ES-I3 (cell line): Measurements from ENCODE around the gene DDX10.
"Not testable (repeated sequence)": the region's sequence is repeated elsewhere in the genome, so short reads cannot be mapped to it uniquely, and the experiment has no call there.

Source experiments
- H3K36me3 ChIP-seq: 2 replicates; pipeline ENCODE4 v1.6.1; 2013; ENCODE audit warnings: mild to moderate bottlenecking, low read length, control low read depth, moderate library complexity; ENCODE audit not compliant: insufficient read depth
- H3K4me1 ChIP-seq: 2 replicates; pipeline ENCODE4 v1.6.1; 2013; ENCODE audit warnings: mild to moderate bottlenecking, control low read depth, low read length; ENCODE audit not compliant: insufficient read depth
- H3K9ac ChIP-seq: 2 replicates; pipeline ENCODE4 v1.6.1; 2013; ENCODE audit warnings: low read depth, mild to moderate bottlenecking, low read length, moderate library complexity
- H3K9me3 ChIP-seq: 2 replicates; pipeline ENCODE4 v1.6.1; 2013; ENCODE audit warnings: mild to moderate bottlenecking, low read length, moderate library complexity; ENCODE audit not compliant: control insufficient read depth, insufficient read depth

The DDX10 gene

DNA sequence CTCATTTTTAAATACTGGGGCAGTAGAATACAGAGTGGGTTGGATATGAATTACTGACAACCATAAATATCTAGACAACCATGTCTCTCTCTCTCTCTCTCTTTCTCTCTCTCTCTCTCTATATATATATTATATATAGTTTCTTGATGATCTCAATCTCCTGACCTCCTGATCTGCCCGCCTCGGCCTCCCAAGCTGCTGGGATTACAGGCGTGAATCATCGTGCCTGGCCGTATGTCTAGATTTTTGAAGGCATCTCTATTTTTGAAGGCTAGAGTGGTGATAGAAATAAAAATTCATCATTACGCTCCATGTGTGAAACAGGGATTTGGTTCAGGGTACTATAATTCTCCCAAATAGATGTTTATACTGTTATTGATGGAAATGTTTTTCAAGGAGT is 84.1 kb downstream of the DDX10 start:
- Histone ChIP-seq H3K36me3 (no peaks in the 10 kb centered on the region; the same call in 1 of the 2 replicates), H3K9me3 (no peaks in the 10 kb centered on the region), H3K4me1 (no peaks in the 10 kb centered on the region), H3K9ac (no peak overlapping the region)

DNA sequence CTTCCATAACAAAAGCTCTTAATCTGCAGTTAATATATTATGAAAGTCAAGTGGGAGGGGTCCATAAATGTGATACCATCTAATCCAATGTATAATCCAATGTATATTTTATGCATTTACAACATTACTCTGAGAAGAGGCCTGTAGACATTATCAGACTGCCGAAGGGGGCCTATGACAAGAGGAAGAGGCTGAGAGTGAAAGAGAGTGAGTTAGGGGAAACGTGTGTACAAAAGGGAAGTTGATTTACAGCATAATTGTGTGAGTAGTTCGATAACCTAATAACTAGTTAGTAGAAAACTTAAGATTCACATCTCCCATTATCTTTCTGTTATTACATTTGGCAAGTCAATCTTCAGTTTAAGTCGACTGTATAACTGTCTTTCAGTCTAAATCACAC is 86.6 kb downstream of the DDX10 start:
- H3K9ac ChIP-seq: no peak overlapping the region
- H3K36me3 ChIP-seq: no peaks in the 10 kb centered on the region; the same call in 1 of the 2 replicates
- peaks cover 9% of the 10 kb centered on the region; the same call in 1 of the 2 replicates for H3K4me1 ChIP-seq
- H3K9me3 ChIP-seq: no peaks in the 10 kb centered on the region

DNA sequence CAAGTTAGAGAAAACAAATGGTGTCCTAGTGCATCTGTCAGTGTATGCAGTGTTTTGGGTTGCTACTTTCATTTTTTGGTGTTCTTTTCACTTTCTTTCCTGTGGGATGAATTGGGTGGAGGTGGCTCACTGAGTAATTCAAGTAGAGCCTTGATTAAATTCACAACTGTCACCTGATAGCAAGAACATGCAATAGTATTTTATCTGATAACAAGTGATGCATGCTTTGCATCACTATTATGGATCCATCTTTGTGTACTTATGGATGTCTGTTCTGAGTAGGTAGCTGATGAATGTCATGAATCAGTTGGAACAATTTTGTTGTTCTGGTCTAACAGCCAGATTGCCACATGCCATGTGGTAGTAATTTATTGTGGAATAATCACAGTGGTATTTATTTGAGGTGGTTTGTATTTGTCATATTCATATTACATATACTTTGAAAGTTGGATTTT is 87.5 kb downstream of the DDX10 start:
- H3K4me1 ChIP-seq: peaks cover 9% of the 10 kb centered on the region; the same call in 1 of the 2 replicates
- H3K36me3 ChIP-seq: no peaks in the 10 kb centered on the region; the same call in 1 of the 2 replicates
- H3K9me3 ChIP-seq: no peaks in the 10 kb centered on the region
- no peak overlapping the region for H3K9ac ChIP-seq

DNA sequence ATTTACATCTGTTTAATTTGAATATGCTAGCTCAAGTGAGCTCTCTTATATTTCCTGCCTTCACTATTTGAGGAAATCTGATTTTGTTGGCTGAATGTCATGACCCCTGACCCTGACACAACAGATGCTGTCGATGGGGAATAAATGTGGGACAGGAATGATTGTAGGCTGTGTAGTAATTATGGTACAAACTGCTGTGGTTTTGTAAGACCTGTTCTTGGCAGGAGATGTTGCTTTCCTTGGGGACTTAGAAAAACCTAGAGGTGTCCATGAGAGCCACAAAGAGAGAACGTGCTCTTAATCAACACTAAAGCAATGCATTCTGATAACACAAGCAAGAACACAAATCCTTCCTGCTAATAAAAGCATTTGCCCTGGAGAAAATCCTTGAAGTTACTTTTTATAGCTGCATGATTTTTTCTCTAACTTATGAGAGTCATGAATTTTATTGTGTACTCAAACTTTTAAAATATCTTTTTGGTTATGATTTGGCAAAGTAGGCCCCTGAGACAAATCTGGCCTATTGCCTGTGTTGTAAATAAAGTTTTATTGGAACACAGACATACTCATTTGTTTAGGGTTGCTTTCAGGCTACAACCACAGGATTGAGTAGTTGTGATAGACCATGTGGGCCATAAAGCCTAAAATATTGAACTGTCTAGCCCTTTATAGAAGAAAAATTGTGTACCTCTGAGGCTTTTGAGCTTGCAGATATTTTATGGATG is 90.2 kb downstream of the DDX10 start:
- Histone ChIP-seq H3K9ac (no peak overlapping the region), H3K4me1 (peaks cover 13% of the 10 kb centered on the region), H3K36me3 (no peaks in the 10 kb centered on the region; the same call in 1 of the 2 replicates), H3K9me3 (no peaks in the 10 kb centered on the region)

DNA sequence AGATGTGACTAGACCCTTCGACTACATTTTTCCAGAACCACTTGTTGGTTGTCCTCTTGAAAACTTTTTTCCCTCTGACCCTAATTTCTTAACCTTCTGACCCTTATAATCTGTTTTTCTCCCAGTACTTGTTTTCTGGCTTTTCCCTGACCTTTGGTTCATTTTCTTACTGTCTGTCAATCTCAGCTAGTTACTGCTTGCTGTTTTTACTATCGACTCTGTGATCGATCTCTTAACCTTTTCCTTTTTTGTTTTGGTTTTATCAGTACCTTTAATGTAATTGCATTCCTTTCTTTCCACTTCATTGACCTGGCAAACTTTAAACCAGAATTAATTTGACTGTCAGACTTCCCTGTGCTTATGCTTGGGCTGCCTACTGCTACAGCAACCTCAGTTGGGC is 92.8 kb downstream of the DDX10 start:
- Histone ChIP-seq H3K9me3 (no peaks in the 10 kb centered on the region), H3K36me3 (no peaks in the 10 kb centered on the region), H3K9ac (no peak overlapping the region), H3K4me1 (peaks cover 13% of the 10 kb centered on the region)

DNA sequence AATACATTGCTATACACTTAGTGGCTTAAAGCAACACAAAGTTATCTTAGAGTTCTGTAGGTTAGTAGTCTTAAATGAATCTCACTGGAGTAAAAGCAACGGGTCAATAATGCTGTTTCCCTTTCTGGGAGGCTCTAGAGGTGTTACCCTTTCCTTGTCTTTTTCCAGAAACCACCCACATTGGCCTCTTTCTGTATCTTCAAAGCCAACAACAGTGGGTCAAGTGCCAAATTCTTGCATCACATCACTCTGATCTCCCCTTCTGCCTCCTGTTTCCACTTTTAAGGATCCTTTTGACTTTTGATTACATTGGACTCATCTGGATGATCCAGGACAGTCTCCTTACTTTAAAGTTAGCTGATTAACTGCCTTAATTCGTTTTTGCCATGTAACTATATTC is 93.6 kb downstream of the DDX10 start:
- Histone ChIP-seq H3K9ac (no peak overlapping the region), H3K36me3 (no peaks in the 10 kb centered on the region), H3K4me1 (peaks cover 13% of the 10 kb centered on the region), H3K9me3 (no peaks in the 10 kb centered on the region)

GRCh38 chr11:108766596-108767173 is 101.8 kb downstream of the DDX10 start:
- H3K9ac ChIP-seq: no peak overlapping the region
- H3K9me3 ChIP-seq: no peaks in the 10 kb centered on the region
- H3K4me1 ChIP-seq: no peaks in the 10 kb centered on the region
- H3K36me3 ChIP-seq: no peaks in the 10 kb centered on the region

GRCh38 chr11:108768370-108768769 is 103.5 kb downstream of the DDX10 start:
- Histone ChIP-seq H3K36me3 (no peaks in the 10 kb centered on the region), H3K4me1 (no peaks in the 10 kb centered on the region), H3K9ac (no peak overlapping the region), H3K9me3 (no peaks in the 10 kb centered on the region)

GRCh38 chr11:108768964-108769363 is 104.1 kb downstream of the DDX10 start:
- Histone ChIP-seq H3K9ac (no peak overlapping the region), H3K36me3 (no peaks in the 10 kb centered on the region), H3K4me1 (peaks cover 5% of the 10 kb centered on the region; the same call in 1 of the 2 replicates)

GRCh38 chr11:108774037-108774730 is 109.3 kb downstream of the DDX10 start:
- Histone ChIP-seq H3K4me1 (peaks cover 12% of the 10 kb centered on the region; the same call in 1 of the 2 replicates), H3K9me3 (no peaks in the 10 kb centered on the region), H3K9ac (no peak overlapping the region), H3K36me3 (no peaks in the 10 kb centered on the region)

More at GRCh38 chr11:108768964-108769363, 104.1 kb downstream of the DDX10 start:
- H3K9me3 ChIP-seq: no peaks in the 10 kb centered on the region

GRCh38 chr11:108775324-108775723 is 110.5 kb downstream of the DDX10 start:
- Histone ChIP-seq H3K36me3 (no peaks in the 10 kb centered on the region), H3K9ac (no peak overlapping the region), H3K9me3 (no peaks in the 10 kb centered on the region), H3K4me1 (peaks cover 12% of the 10 kb centered on the region; the same call in 1 of the 2 replicates)

DNA sequence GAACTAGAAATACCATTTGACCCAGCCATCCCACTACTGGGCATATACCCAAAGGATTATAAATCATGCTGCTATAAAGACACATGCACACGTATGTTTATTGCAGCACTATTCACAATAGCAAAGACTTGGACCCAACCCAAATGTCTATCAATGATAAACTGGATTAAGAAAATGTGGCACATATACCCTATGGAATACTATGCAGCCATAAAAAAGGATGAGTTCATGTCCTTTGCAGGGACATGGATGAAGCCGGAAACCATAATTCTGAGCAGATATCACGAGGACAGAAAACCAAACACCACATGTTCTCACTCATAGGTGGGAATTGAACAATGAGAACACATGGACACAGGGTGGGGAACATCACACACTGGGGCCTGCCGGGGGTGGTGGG is 114.3 kb downstream of the DDX10 start:
- not testable (repeated sequence) for H3K9ac ChIP-seq, H3K9me3 ChIP-seq, H3K4me1 ChIP-seq, H3K36me3 ChIP-seq

GRCh38 chr11:108780119-108780518 is 115.2 kb downstream of the DDX10 start:
- H3K9ac ChIP-seq: no peak overlapping the region

DNA sequence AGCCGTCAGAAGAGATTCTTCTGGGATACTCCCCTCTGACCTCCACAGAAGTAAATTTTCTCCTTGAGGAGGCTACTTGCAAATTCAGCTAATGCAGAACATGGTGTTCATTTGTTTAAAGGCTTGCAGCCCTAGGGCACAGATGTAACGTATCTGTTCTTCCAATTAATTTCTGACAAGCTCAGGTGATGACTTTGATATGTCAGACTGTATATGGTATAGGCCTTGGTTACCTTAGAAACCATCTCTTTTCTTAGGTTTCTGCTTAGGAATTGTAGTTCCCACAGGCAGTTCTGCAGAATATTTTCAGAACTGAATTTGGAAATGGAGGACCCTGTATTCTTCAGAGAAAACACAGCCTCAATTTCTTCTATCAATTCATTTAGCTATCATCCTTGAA is 117.1 kb downstream of the DDX10 start:
- no peaks in the 10 kb centered on the region for H3K36me3 ChIP-seq
- H3K4me1 ChIP-seq: peaks cover 4% of the 10 kb centered on the region; the same call in 1 of the 2 replicates
- H3K9me3 ChIP-seq: 0 out of 2 replicates have a peak, but pooled peaks cover 3% of the 10 kb centered on the region
- H3K9ac ChIP-seq: no peak overlapping the region

More at GRCh38 chr11:108780119-108780518, 115.2 kb downstream of the DDX10 start:
- Histone ChIP-seq H3K36me3 (no peaks in the 10 kb centered on the region), H3K4me1 (no peaks in the 10 kb centered on the region; the same call in 1 of the 2 replicates), H3K9me3 (0 out of 2 replicates have a peak, but pooled peaks cover 3% of the 10 kb centered on the region)
